GM13977 (cell line): Measurements from ENCODE around the gene STIP1.
"Not testable (repeated sequence)": the region's sequence is repeated elsewhere in the genome, so short reads cannot be mapped to it uniquely, and the experiment has no call there.

Experiments used
- DNase-seq: peaks from one replicate; pipeline ENCODE4 v3.0.0; 2012; ENCODE audit warnings: low spot score
- in situ Hi-C: fragments of 300-500 bp; cut with MboI; formaldehyde crosslinking; loops from one replicate; pipeline ENCODE4 v1.12.0; 2022; ENCODE audit warnings: low sequenced_read_pairs, low pct_unique_long_range_greater_than_20kb, mixed read lengths, inconsistent platforms; ENCODE audit not compliant: unreplicated experiment
- TF ChIP-seq, protein P1 (sequence below): IDR thresholded peaks from 2 replicates; pipeline ENCODE4 v1.5.1; 2012; ENCODE audit warnings: mild to moderate bottlenecking, control low read depth; ENCODE audit not compliant: insufficient read depth; ENCODE audit errors: extremely low read depth, missing control alignments

Gene STIP1

DNA sequence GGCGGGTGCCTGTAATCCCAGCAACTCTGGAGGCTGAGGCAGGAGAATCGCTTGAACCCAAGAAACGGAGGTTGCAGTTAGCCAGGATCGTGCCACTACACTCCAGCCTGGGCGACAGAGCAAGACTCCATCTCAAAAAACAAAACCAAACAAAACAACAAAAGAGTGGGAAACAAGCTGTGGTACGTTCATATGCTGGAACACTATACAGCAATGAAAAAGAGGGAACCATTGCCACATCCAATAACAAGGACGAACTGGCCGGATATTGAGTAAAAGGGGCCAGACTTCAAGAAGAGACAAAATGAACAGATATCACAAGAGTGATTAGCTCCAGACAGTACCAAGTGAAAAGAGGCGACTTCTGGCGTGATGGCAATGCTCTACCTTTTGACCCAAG lies 24.9 kb upstream of the STIP1 start:
- in situ Hi-C loops = loop anchor here (25.0 kb wide), 1 partner anchor 174 kb away; the partner anchor contains the start of gene OTUB1
- TF ChIP-seq, protein P1, sequence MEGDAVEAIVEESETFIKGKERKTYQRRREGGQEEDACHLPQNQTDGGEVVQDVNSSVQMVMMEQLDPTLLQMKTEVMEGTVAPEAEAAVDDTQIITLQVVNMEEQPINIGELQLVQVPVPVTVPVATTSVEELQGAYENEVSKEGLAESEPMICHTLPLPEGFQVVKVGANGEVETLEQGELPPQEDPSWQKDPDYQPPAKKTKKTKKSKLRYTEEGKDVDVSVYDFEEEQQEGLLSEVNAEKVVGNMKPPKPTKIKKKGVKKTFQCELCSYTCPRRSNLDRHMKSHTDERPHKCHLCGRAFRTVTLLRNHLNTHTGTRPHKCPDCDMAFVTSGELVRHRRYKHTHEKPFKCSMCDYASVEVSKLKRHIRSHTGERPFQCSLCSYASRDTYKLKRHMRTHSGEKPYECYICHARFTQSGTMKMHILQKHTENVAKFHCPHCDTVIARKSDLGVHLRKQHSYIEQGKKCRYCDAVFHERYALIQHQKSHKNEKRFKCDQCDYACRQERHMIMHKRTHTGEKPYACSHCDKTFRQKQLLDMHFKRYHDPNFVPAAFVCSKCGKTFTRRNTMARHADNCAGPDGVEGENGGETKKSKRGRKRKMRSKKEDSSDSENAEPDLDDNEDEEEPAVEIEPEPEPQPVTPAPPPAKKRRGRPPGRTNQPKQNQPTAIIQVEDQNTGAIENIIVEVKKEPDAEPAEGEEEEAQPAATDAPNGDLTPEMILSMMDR = no peak
- DNase-seq = no peak

DNA sequence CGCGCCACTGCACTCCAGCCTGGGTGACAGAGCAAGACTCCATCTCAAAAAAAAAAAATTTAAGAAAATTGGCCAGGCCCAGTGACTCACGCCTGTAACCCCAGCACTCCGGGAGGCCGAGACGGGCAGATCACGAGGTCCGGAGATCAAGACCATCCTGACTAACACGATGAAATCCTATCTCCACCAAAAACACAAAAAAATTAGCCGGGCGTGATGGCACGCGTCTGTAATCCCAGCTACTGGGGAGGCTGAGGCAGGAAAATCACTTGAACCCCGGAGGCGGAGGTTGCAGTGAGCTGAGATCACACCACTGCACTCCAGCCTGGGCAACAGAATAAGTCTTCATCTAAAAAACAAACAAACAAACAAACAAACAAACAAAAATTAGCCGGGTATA lies 23.2 kb upstream of the STIP1 start:
- DNase-seq = not testable (repeated sequence)
- in situ Hi-C loops = loop anchor here (25.0 kb wide), 1 partner anchor 175 kb away; the partner anchor contains the start of gene OTUB1

DNA sequence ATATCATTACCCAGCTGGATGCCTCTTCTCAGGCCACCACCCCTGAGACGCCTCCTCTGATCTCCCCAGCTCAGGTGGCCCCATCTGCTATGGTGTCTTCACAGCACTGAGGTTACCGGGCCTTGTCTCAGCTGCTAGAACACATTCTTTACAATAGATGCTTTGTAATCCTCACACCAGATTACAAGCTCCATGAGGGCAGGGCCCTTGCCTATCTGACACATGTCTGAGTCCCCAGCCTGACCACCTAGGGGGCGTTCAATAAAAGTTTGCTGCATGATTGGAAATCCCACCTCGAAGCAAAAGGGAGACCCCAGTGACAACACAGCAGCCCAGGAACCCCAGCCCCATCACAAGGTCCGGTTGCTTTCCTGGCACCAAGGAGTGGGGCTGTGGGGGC lies 22.0 kb upstream of the STIP1 start:
- in situ Hi-C loops = loop anchor here (25.0 kb wide), 1 partner anchor 177 kb away; the partner anchor contains the start of gene OTUB1
- no peak for DNase-seq
- TF ChIP-seq, protein P1 = no peak

DNA sequence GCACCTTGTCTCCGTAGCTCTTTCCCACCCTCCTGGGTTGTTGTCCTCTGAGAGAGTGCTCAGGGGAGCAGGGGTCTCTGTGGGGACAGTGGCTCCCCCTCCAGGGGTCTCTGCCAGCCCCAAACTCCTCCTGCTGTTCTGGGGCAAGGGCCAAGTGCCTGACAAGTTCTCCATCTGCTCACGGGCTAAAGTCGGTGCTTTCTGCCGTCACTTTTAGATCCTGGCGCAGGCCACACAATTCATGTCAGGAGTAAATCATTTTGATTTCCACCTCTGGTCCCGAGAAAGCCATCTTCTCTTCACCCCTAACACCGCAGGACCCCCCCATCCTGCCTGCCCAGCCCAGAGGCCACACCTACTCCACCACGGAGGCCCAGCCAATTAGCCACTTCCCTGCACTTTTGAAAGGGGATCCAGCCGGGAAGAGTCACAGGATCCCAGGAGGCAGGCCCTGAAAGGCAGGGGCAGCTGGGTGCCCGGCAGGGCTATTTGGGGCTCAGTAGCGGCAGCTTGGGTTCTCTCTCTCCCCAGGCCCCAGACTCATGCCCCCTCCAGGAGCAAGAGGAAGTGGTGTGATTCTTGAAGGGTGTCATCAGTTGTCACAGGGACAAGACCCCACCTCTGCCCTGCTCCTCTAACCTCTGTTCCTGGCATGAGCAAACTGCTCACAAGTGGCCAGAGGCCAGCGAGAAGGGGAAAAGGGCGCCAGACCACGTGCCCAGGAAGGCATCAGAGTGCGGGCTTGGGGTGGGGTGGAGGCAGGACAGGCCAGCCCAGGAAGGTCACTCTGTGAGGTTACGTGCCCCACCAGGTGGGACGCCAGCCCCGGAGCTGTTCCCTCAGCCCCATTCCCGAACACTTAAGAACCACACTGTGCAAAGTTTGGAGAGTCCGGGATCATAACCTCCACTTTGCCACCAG lies 21.3 kb upstream of the STIP1 start:
- DNase-seq = no peak
- TF ChIP-seq, protein P1 = no peak
- in situ Hi-C loops = loop anchor here (25.0 kb wide), 1 partner anchor 177 kb away; the partner anchor contains the start of gene OTUB1

DNA sequence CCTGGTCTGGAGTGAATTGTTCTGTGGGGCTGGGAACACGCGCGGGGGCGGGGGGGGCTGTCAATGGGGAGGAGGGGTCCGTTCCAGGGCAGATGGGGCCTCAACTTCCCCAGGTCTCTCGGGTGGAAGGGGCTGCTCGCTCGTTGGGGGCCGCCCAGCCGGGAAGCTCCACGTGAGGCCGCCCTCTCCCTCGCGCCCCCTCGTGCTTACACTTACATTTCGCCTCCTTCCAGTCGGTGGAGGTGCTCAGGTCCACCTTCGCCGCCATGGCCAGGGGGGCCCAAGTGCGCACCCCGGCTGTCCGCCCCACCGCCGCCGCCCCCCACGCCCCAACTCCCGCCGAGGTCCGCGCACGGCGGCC lies 20.5 kb upstream of the STIP1 start:
- TF ChIP-seq, protein P1 = peak; percentile 31
- DNase-seq = no peak
- in situ Hi-C loops = loop anchor here (25.0 kb wide), 1 partner anchor 178 kb away; the partner anchor contains the start of gene OTUB1

DNA sequence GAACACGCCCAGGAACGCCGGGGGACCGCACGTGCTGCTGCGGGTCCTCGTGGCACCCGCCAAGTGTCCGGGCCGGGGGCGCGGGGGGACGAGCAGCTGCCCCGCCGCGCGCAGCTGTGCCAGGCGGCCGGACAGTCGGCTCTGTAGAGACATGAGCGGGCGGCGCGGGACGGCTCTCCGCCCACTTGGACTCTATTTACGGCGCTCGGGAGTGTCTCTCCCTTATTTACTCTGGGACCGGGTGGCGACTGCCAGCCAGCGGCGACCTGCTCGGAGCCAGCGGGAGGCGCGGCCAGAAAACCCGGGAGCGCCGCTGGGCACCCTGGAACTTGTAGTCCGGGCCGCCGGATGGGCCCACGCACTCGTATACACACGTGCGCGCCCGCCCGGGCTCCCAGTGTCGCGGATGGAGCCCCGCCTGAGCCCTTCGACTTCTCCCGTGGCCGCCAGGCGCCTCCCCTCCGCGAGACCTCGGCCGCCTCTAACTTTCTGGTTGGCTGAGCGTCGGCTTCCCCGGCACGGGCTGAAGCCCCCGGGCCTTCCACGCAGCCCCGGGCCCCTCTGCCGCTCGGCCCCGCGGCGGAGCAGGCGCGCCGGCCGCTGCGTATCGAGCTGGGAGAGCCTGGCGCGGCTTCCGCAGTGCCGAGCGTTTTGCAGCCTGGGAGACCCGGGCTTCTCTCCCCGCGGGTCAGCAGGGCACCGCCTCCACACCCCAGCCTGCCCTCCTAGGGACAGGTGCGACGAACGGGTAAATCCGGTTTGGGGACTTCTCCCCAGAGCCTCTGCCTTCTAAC lies 19.9 kb upstream of the STIP1 start, which contains the start of gene MACROD1:
Gene MACROD1 (minus strand): TSS at position 272 of the 794 bp plus-strand sequence. CDS start 119 bp downstream, at position 153.
- in situ Hi-C loops = loop anchor here (25.0 kb wide), 1 partner anchor 179 kb away; the partner anchor contains the start of gene OTUB1
- DNase-seq = peak; percentile 91
- TF ChIP-seq, protein P1 = no peak
